Neural crest cell (in vitro differentiated cells): Measurements from ENCODE around the gene CNGA3. TPM values are rescaled to one million over a fixed set of nuclear protein-coding genes. Genes with fewer than 3 reads are reported as not detected.

Source experiments
- DNase-seq: peaks from one replicate; pipeline ENCODE4 v3.0.0; 2021; ENCODE audit warnings: low read depth, mixed read lengths, low spot score
- H3K27ac Mint-ChIP-seq: one replicate; pipeline ENCODE4 v1.8.0; 2021; ENCODE audit warnings: mild to moderate bottlenecking, mixed read lengths; ENCODE audit not compliant: unreplicated experiment
- H3K27me3 Mint-ChIP-seq: 2 replicates; pipeline ENCODE4 v1.8.0; 2021; ENCODE audit warnings: low read depth, mild to moderate bottlenecking, mixed read lengths
- H3K36me3 Mint-ChIP-seq: 2 replicates; pipeline ENCODE4 v1.8.0; 2021; ENCODE audit warnings: low read depth, mild to moderate bottlenecking, mixed read lengths
- H3K4me1 Mint-ChIP-seq: 2 replicates; pipeline ENCODE4 v1.8.0; 2021; ENCODE audit warnings: mixed read lengths
- H3K4me3 Mint-ChIP-seq: one replicate; pipeline ENCODE4 v1.8.0; 2021; ENCODE audit warnings: mild to moderate bottlenecking, mixed read lengths
- H3K9me3 Mint-ChIP-seq: 2 replicates; pipeline ENCODE4 v1.8.0; 2021; ENCODE audit warnings: mixed read lengths
- CTCF ChIP-seq: fragments of 200-600 bp; sonication (generic); conservative IDR thresholded peaks from 2 replicates; pipeline ENCODE4 v1.5.0; 2021; ENCODE audit warnings: antibody characterized with exemption, mild to moderate bottlenecking
- total RNA-seq: library from RNA; stranded (reverse); gene quantifications from 2 replicates; pipeline ENCODE4 v1.2.1, GENCODE V29; 2021

CNGA3 gene
- total RNA-seq, 1 donor from 2014 or later, result 0.72 TPM

GRCh38 chr2:98399140-98399539 lies 52.9 kb downstream of the CNGA3 start:
- TF ChIP-seq CTCF, result no peak
- no peak overlapping the region for H3K4me3 Mint-ChIP-seq
- H3K27ac Mint-ChIP-seq, result no peak overlapping the region
- H3K36me3 Mint-ChIP-seq, result no peaks in the 10 kb centered on the region
- DNase-seq, result no peak
- peaks cover 42% of the 10 kb centered on the region for H3K27me3 Mint-ChIP-seq
- peaks cover 6% of the 10 kb centered on the region for H3K4me1 Mint-ChIP-seq
- H3K9me3 Mint-ChIP-seq, result peaks cover 4% of the 10 kb centered on the region

GRCh38 chr2:98403878-98404277 lies 57.6 kb downstream of the CNGA3 start:
- Mint-ChIP-seq H3K4me3 (no peak overlapping the region), H3K4me1 (no peaks in the 10 kb centered on the region), H3K27ac (no peak overlapping the region), H3K36me3 (no peaks in the 10 kb centered on the region), H3K27me3 (peaks cover 36% of the 10 kb centered on the region), H3K9me3 (no peaks in the 10 kb centered on the region)
- no peak for DNase-seq
- no peak for TF ChIP-seq CTCF

DNA sequence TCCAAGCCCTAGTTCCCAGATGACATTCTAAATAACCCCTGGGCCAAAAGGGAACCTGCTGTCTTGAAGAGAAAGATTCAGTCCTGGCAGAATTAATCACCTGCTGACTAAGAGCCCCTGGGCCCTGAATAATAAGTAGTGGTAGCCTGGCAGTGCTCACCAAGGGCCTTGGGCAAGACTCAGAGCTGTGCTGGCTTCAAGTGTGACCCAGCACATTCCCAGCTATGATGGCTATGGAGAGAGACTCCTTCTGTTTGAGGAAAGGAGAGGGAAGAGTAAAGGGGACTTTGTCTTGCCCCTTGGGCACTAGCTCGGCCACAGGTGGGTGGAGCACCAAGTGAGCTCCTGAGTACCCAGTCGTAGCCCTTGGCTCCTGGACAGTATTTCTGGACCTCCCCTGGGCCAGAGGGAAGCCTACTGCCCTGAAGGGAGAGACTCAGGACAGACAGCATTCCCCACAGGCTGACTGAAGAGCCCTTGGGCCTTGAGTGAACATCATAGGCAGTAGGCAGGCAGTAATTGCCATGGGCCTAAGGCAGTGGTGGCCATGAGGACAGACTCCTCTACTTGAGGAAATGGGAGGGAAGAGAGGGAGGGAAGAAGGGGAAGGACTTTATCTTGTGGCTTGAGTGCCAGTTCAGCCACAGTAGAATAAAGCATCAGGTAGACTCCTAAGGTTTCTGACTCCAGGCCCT lies 58.4 kb downstream of the CNGA3 start:
- H3K36me3 Mint-ChIP-seq, result no peaks in the 10 kb centered on the region
- H3K27me3 Mint-ChIP-seq, result peaks cover 29% of the 10 kb centered on the region
- no peak for DNase-seq
- no peak overlapping the region for H3K27ac Mint-ChIP-seq
- no peaks in the 10 kb centered on the region for H3K4me1 Mint-ChIP-seq
- no peaks in the 10 kb centered on the region for H3K9me3 Mint-ChIP-seq
- no peak for TF ChIP-seq CTCF
- no peak overlapping the region for H3K4me3 Mint-ChIP-seq

- no peak for TF ChIP-seq CTCF
- Mint-ChIP-seq H3K27ac (no peak overlapping the region), H3K36me3 (no peaks in the 10 kb centered on the region), H3K9me3 (no peaks in the 10 kb centered on the region), H3K27me3 (peaks cover 26% of the 10 kb centered on the region), H3K4me1 (no peaks in the 10 kb centered on the region), H3K4me3 (no peak overlapping the region)
- no peak for DNase-seq
These were observed 59.0 kb downstream of the CNGA3 start for GRCh38 chr2:98405301-98405700.

DNA sequence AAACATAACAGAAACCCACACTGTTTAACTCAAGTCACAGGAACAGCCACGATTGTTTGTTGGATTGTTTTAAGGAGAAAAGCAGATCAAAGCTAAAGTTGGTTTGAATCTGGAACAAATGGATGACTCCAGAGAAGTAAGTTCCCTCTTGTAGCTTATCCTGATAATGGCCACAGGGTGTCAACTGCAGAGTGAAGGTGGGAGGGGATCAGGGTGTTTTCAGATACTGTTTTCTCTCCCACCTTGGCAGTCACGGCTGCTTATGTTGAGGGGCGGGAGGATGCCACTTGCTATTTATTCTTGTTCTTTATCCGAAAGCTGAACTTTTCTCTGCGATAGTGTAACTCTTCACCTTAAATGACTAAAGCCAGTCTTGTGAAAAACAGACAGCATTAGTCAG lies 61.9 kb downstream of the CNGA3 start:
- H3K4me1 Mint-ChIP-seq, result no peaks in the 10 kb centered on the region
- DNase-seq, result no peak

More for the DNA sequence above, 61.9 kb downstream of the CNGA3 start:
- H3K36me3 Mint-ChIP-seq, result no peaks in the 10 kb centered on the region
- peaks cover under 1% of the 10 kb centered on the region for H3K27me3 Mint-ChIP-seq
- TF ChIP-seq CTCF, result no peak
- H3K27ac Mint-ChIP-seq, result no peak overlapping the region
- H3K4me3 Mint-ChIP-seq, result no peak overlapping the region
- peaks cover 2% of the 10 kb centered on the region for H3K9me3 Mint-ChIP-seq
